Measurements from ENCODE around the gene SFMBT2. TPM values are rescaled to one million over a fixed set of nuclear protein-coding genes. Genes with fewer than 3 reads are reported as not detected.
A peak's percentile ranks its signal among the peaks of the same experiment; 100 is the strongest.
"Not testable (repeated sequence)": the region's sequence is repeated elsewhere in the genome, so short reads cannot be mapped to it uniquely, and the experiment has no call there.

Gene SFMBT2
- total RNA-seq, 2 donors from 2014 or later, result 28.2 to 42.1 TPM

DNA sequence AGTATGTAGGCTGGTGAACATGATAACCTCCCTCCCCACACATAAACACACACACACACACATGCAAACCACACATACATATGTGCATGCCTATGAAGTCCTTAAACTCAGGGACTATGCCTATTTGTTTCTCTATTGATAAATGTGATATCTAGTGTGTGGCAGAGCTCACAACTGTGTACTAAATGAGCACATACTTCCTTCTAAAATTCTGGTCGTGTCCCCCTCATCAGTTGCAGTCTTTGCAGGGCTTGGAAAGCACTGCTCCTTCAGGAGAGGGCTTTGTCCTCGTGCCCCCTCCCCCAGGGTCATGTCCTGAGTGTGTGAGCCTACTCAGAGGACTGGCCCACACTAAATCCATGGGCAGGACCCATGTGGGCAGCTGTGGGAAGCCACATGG, 94.0 kb downstream of the SFMBT2 start:
- Mint-ChIP-seq H3K27ac (no peak overlapping the region), H3K4me1 (ENCODE audit: low read depth) (peaks cover 58% of the 10 kb centered on the region), H3K4me3 (no peak overlapping the region), H3K36me3 (ENCODE audit: insufficient read depth in 2 of 2) (peaks cover 9 to 10% of the 10 kb centered on the region in 2 donors), H3K27me3 (ENCODE audit: low read depth) (no peaks in the 10 kb centered on the region), H3K9me3 (no peaks in the 10 kb centered on the region)
- ATAC-seq (replicated peaks in 1 of 2) (no peak), DNase-seq (no peak)

DNA sequence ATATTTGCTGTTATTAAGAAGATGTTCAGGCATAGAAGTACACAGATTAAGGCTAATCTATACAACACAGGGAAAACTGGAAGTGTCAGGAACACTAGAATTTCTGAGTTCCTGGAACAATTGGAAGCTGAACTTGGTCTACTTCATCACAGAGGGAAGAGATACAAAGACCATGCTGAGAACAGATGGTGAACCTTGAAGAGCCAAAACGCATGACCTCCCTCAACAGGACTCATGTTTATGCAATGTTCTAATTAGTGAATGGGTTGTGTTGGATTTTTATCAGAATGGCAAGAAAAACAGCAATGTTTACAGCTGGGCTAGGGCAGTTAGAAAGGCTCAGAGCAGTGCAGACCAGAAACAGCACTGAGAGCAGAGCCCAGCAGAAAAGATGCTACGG, 94.9 kb downstream of the SFMBT2 start:
- ATAC-seq (replicated peaks in 1 of 2), result no peak

DNA sequence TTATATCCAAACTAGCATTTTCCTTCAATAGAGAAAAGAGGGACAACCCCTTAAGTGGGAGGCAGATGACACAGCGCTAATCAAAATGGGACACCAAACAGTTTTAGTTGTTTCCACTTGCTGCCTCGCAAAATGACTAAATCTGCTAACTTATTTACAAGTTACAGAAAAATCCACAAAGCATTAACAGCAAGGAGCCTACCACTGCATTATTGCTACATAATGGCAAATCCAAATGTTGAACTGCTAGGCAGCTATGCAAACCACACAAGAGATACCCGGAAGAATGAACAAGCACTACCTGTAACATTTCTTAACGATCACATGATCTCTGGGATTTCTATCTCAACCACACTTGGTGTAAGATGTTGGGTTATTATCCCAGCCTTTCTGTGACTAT, 96.7 kb downstream of the SFMBT2 start:
- no peak for DNase-seq
- H3K27me3 Mint-ChIP-seq (ENCODE audit: low read depth), result no peaks in the 10 kb centered on the region
- H3K4me3 Mint-ChIP-seq, result peak overlapping the region; percentile 14 to 70
- peaks cover 42% of the 10 kb centered on the region for H3K4me1 Mint-ChIP-seq (ENCODE audit: low read depth)
- peak; percentile 32 to 78 for ATAC-seq (replicated peaks in 1 of 2)
- H3K36me3 Mint-ChIP-seq (ENCODE audit: insufficient read depth in 2 of 2), result peaks cover 2 to 4% of the 10 kb centered on the region in 2 donors
- H3K27ac Mint-ChIP-seq, result peak overlapping the region; percentile 93
- H3K9me3 Mint-ChIP-seq, result no peaks in the 10 kb centered on the region

More for the DNA sequence above, 94.9 kb downstream of the SFMBT2 start:
- H3K36me3 Mint-ChIP-seq (ENCODE audit: insufficient read depth in 2 of 2), result peaks cover 3 to 6% of the 10 kb centered on the region in 2 donors
- no peak overlapping the region for H3K4me3 Mint-ChIP-seq
- H3K27me3 Mint-ChIP-seq (ENCODE audit: low read depth), result no peaks in the 10 kb centered on the region
- peak overlapping the region; percentile 32 for H3K27ac Mint-ChIP-seq
- peaks cover 58% of the 10 kb centered on the region for H3K4me1 Mint-ChIP-seq (ENCODE audit: low read depth)
- no peaks in the 10 kb centered on the region for H3K9me3 Mint-ChIP-seq
- no peak for DNase-seq

DNA sequence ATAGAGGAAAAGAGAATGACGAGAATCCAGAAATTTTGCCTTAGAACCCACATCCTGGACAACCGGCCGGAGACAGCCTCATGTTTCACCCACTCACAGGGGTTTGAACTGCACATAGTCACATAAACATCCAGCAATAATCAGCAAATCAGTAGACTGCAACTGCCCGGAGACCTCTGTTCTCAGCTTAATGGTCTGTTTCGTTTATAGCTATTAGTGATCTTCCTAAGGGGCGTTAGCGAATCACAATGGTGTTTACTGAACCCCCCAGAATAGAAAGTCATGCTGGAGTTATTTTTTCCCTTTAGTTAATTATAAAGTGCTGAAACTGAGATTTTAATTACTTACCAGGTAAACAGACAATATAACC, 98.4 kb downstream of the SFMBT2 start:
- no peak overlapping the region for H3K4me3 Mint-ChIP-seq
- peaks cover 31% of the 10 kb centered on the region for H3K4me1 Mint-ChIP-seq (ENCODE audit: low read depth)
- peaks cover 2 to 12% of the 10 kb centered on the region in 2 donors for H3K36me3 Mint-ChIP-seq (ENCODE audit: insufficient read depth in 2 of 2)
- H3K27me3 Mint-ChIP-seq (ENCODE audit: low read depth), result no peaks in the 10 kb centered on the region
- ATAC-seq (replicated peaks in 1 of 2) (no peak), DNase-seq (no peak)
- no peaks in the 10 kb centered on the region for H3K9me3 Mint-ChIP-seq
- no peak overlapping the region for H3K27ac Mint-ChIP-seq

DNA sequence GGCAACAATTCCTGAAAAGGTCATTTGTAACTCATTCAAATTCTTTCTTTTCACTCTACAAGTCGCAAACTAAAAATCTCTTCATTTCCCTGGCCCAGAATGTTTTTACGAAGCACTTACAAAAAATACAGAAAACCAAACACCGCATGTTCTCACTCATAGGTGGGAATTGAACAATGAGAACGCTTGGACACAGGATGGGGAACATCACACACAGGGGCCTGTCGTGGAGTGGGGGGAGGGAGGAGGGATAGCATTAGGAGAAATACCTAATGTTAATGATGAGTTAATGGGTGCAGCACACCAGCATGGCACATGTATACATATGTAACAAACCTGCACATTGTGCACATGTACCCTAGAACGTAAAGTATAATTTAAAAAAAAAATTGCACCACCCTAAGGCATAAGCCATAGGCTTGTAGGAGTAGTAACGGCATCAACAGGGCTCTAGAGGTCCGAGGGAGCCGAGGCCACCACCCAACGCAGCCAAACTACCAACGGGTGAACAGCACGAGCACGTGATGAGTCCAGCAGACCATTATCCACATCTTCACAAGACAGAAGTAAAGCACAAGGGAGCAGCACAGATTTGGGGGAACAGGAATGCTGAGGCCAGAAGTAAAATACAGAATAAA, 98.9 kb downstream of the SFMBT2 start:
- Mint-ChIP-seq H3K36me3 (ENCODE audit: insufficient read depth in 2 of 2) (peaks cover 2 to 12% of the 10 kb centered on the region in 2 donors), H3K4me1 (ENCODE audit: low read depth) (peaks cover 36% of the 10 kb centered on the region)
- not testable (repeated sequence) for H3K4me3 Mint-ChIP-seq

DNA sequence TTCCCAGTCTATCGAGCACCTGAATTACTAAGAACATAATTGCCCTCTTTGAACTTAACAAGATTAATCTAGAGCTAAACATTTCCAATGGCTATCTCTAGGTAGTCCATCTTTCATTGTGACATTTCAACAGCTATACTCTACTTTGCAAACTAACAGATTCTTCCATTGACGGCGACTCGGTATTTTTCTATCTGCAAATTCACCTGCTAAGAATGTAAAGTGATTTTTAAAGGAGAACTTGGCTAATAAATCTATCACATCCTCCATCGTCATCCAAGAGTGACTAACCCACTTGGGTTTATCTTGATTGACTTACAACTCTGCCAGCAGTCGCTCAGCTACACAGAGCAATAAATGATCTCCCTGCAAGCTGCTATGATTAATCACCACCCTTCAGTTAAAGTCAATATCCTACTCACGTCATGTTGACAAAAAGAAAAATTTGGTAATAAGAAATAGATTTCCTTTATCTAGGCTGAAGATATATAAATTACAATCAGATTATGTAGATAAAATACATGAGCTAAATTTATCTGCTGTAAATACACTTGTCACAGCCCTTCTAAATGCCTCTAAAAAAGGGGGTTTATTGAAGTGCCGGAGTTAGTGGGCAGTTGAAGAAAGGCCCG, 99.5 kb downstream of the SFMBT2 start:
- Mint-ChIP-seq H3K27ac (peak overlapping the region; percentile 51), H3K4me3 (no peak overlapping the region), H3K9me3 (no peaks in the 10 kb centered on the region), H3K4me1 (ENCODE audit: low read depth) (peaks cover 36% of the 10 kb centered on the region), H3K36me3 (ENCODE audit: insufficient read depth in 2 of 2) (peaks cover 2 to 12% of the 10 kb centered on the region in 2 donors), H3K27me3 (ENCODE audit: low read depth) (no peaks in the 10 kb centered on the region)
- ATAC-seq (replicated peaks in 1 of 2) (no peak), DNase-seq (no peak)

More for the DNA sequence above, 98.9 kb downstream of the SFMBT2 start:
- not testable (repeated sequence) for ATAC-seq (replicated peaks in 1 of 2); H3K27me3 Mint-ChIP-seq (ENCODE audit: low read depth); DNase-seq; H3K27ac Mint-ChIP-seq; H3K9me3 Mint-ChIP-seq

DNA sequence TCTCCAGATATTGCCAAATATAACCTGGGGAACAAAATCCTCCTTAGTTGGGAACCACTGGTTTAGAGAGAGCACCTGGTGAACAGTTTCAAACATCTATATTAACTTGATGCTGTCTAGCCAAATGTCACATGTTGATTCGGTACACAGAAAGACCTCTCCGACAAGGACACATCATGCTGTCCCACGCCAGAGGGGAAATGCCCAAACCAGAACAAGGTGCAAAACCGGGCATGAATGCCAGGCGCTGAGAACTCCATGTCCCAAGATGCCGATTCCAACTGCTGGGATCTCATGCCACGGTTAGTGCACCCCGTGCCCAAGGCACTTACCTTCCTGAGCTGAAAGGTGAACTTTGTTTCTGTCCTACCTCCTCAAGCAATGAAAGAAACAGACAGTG, 100.8 kb downstream of the SFMBT2 start:
- Mint-ChIP-seq H3K27ac (no peak overlapping the region), H3K4me3 (no peak overlapping the region), H3K9me3 (no peaks in the 10 kb centered on the region), H3K36me3 (ENCODE audit: insufficient read depth in 2 of 2) (peaks cover 2 to 12% of the 10 kb centered on the region in 2 donors), H3K27me3 (ENCODE audit: low read depth) (no peaks in the 10 kb centered on the region), H3K4me1 (ENCODE audit: low read depth) (peaks cover 23% of the 10 kb centered on the region)
- DNase-seq (no peak), ATAC-seq (replicated peaks in 1 of 2) (no peak)

DNA sequence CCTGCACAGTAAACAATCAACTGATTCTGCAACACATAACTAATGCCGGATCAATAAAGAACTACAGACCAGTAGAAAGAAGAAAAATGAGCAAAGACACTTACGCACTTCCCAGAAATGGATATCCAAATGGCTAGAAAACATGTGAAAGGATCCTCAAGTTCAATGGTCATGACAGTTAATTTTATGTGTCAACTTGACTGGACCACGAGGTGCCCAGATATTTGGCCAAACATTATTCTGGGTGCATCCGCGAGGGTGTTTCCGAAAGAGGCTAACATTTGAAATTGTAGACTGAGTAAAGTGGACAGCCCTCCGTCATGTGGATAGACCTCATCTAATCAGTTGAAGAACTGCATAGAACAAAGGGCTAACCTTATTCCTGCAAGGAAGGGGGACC, 102.0 kb downstream of the SFMBT2 start:
- no peak for ATAC-seq (replicated peaks in 1 of 2)
- Mint-ChIP-seq H3K4me1 (ENCODE audit: low read depth) (peaks cover 16% of the 10 kb centered on the region), H3K9me3 (no peaks in the 10 kb centered on the region), H3K4me3 (no peak overlapping the region), H3K36me3 (ENCODE audit: insufficient read depth in 2 of 2) (peaks cover 0 to 15% of the 10 kb centered on the region in 2 donors), H3K27me3 (ENCODE audit: low read depth) (no peaks in the 10 kb centered on the region), H3K27ac (no peak overlapping the region)
- no peak for DNase-seq

DNA sequence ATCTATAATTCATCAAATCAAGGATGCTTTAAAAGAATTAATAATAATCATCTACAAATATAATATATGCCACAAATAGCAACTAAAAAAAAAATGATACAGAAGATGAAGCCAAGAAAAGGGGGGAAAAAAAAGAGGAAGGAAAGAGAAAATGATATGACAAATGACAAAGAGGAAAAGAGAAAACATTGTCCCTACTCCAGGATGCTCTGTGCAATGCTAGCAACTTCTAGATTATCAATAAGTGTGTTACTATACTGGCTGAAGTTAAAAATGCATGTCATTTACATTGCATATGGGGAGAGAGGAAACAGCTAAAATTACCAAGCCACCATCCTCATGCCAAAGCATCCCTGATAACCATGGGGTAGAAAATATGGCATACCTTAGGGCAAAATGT, 104.2 kb downstream of the SFMBT2 start:
- DNase-seq, result no peak
- no peak overlapping the region for H3K27ac Mint-ChIP-seq
- H3K4me3 Mint-ChIP-seq, result no peak overlapping the region
- ATAC-seq (replicated peaks in 1 of 2), result no peak
- H3K9me3 Mint-ChIP-seq, result no peaks in the 10 kb centered on the region
- H3K36me3 Mint-ChIP-seq (ENCODE audit: insufficient read depth in 2 of 2), result peaks cover 0 to 12% of the 10 kb centered on the region in 2 donors
- H3K4me1 Mint-ChIP-seq (ENCODE audit: low read depth), result peaks cover 28% of the 10 kb centered on the region
- no peaks in the 10 kb centered on the region for H3K27me3 Mint-ChIP-seq (ENCODE audit: low read depth)

DNA sequence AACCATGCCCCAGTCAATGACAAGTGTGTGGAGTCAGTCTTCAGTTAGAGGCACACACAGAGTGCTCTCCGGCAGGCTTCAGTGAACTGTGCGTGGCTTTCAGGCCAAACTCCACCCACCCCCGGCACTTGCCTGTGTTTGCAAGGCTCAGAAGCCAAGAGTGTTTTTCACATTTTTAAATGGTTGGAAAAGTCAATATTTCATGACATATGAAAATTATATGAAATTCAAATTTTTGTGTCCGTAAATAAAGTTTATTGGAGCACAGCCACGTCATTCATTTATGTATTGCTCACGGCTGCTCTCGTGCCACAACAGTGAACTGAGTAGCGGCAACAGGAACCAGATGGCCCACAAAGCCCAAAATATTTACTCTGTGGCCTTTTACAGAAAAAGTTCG, 104.7 kb downstream of the SFMBT2 start:
- no peak overlapping the region for H3K27ac Mint-ChIP-seq
- H3K27me3 Mint-ChIP-seq (ENCODE audit: low read depth), result no peaks in the 10 kb centered on the region
- no peak overlapping the region for H3K4me3 Mint-ChIP-seq
- ATAC-seq (replicated peaks in 1 of 2) (no peak), DNase-seq (no peak)
- peaks cover 0 to 14% of the 10 kb centered on the region in 2 donors for H3K36me3 Mint-ChIP-seq (ENCODE audit: insufficient read depth in 2 of 2)
- H3K4me1 Mint-ChIP-seq (ENCODE audit: low read depth), result peaks cover 32% of the 10 kb centered on the region
- H3K9me3 Mint-ChIP-seq, result no peaks in the 10 kb centered on the region

DNA sequence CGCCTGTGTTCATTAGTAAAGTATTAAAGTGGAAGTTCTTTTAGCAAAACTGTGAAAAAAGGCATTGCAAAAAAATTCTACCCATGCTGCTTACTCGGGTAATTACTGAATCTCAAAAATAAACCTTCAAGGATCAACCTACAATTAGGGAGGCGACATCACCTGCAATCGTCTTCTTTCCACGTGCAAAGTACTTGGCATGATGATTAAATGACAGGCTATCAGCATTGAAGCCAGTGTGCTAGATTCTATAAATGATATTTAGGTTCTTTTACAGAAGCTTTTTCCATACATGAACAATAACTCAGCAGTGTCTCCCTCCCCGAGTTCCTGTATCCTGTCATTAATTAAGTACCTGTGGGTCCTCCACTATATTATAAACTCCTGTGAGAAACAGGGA, 105.8 kb downstream of the SFMBT2 start:
- H3K4me1 Mint-ChIP-seq (ENCODE audit: low read depth), result peaks cover 39% of the 10 kb centered on the region
- H3K27me3 Mint-ChIP-seq (ENCODE audit: low read depth), result no peaks in the 10 kb centered on the region
- peaks cover 0 to 13% of the 10 kb centered on the region in 2 donors for H3K36me3 Mint-ChIP-seq (ENCODE audit: insufficient read depth in 2 of 2)
- no peak overlapping the region for H3K27ac Mint-ChIP-seq
- ATAC-seq (replicated peaks in 1 of 2) (no peak), DNase-seq (no peak)
- H3K9me3 Mint-ChIP-seq, result no peaks in the 10 kb centered on the region
- no peak overlapping the region for H3K4me3 Mint-ChIP-seq

DNA sequence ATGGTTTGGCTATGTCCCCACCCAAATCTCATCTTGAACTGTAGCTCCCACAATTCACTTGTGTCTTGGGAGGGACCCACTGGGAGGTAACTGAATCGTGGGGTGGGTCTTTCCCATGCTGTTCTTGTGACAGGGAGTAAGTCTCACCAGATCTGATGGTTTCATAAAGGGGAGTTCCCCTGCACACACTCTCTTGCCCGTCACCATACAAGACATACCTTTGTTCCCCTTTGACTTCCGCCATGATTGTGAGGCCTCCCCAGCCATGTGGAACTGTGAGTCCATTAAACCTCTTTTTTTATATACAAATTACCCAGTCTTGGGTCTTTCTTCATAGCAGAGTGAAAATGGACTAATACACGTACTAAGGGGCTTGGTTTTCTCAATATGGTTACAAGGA, 106.7 kb downstream of the SFMBT2 start:
- peaks cover 0 to 13% of the 10 kb centered on the region in 2 donors for H3K36me3 Mint-ChIP-seq (ENCODE audit: insufficient read depth in 2 of 2)
- no peaks in the 10 kb centered on the region for H3K9me3 Mint-ChIP-seq
- ATAC-seq (replicated peaks in 1 of 2) (no peak), DNase-seq (no peak)
- no peaks in the 10 kb centered on the region for H3K27me3 Mint-ChIP-seq (ENCODE audit: low read depth)
- H3K4me3 Mint-ChIP-seq, result no peak overlapping the region
- no peak overlapping the region for H3K27ac Mint-ChIP-seq
- peaks cover 39% of the 10 kb centered on the region for H3K4me1 Mint-ChIP-seq (ENCODE audit: low read depth)

DNA sequence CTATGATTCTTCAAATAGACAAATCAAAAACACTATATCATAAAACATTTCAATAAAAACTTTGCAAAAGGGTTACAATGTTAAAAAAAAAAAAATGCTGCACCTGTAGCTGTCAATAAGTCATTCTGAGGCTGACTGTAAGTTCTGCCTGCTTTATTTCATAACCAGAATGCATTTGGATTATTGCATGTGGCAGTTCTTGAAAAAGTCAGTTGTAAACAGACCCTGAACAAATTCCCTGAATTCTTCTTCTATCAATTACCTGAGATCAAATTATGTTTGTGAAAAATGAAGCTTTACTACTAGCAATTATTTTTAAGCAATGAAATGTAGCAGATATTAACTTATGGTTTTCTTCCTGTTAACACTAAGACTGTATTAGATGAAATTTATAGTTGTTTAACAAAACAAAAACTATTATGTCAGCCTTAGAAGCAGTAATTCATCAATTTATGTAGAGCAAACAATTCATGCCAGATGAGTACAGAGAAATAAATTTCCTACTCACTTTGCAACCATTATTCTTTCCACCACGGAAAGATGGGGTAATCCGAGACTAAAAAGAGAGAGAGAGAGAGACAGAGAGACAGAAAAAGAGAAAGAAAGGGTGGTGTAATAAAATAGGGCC, 107.8 kb downstream of the SFMBT2 start:
- ATAC-seq (replicated peaks in 1 of 2) (no peak), DNase-seq (no peak)
- Mint-ChIP-seq H3K27ac (no peak overlapping the region), H3K36me3 (ENCODE audit: insufficient read depth in 2 of 2) (peaks cover 2 to 8% of the 10 kb centered on the region in 2 donors), H3K27me3 (ENCODE audit: low read depth) (no peaks in the 10 kb centered on the region), H3K9me3 (no peaks in the 10 kb centered on the region), H3K4me3 (no peak overlapping the region), H3K4me1 (ENCODE audit: low read depth) (peaks cover 39% of the 10 kb centered on the region)

Measured in activated T-cell treated with anti-CD3 and anti-CD28 coated beads, Interleukin-2, amount 50 U/mL, for 72 hours (primary cell).